SU-DHL-6 (cell line): ENCODE measurements around the gene PTP4A1.
A peak's percentile ranks its signal among the peaks of the same experiment; 100 is the strongest.

Experiments used
- H2AFZ ChIP-seq: fragments of 200-600 bp; sonication (generic); 2 replicates; pipeline ENCODE4 v1.6.1; 2014; ENCODE audit warnings: low read depth, mild to moderate bottlenecking, moderate library complexity, mixed read lengths, antibody characterized with exemption, low read length; ENCODE audit not compliant: severe bottlenecking
- H3F3A ChIP-seq: fragments of 200-600 bp; shearing (Covaris generic); 2 replicates; pipeline ENCODE4 v1.6.0; 2016; ENCODE audit warnings: antibody characterized with exemption, mild to moderate bottlenecking; ENCODE audit not compliant: insufficient read depth
- H3K27ac ChIP-seq: fragments of 200-600 bp; sonication (generic); 2 replicates; pipeline ENCODE4 v1.5.1; 2016; ENCODE audit warnings: low read depth, mild to moderate bottlenecking, low read length, moderate library complexity, mixed read lengths
- H3K27me3 ChIP-seq: fragments of 200-600 bp; sonication (generic), shearing (Covaris generic); 2 replicates; pipeline ENCODE4 v1.6.0; 2014; ENCODE audit warnings: mild to moderate bottlenecking, low read length
- H3K36me3 ChIP-seq: fragments of 200-600 bp; sonication (generic); 2 replicates; pipeline ENCODE4 v1.6.1; 2014; ENCODE audit warnings: mild to moderate bottlenecking, low read length, mixed read lengths
- H3K4me2 ChIP-seq: fragments of 300-600, 200-600 bp; shearing (Covaris generic), sonication (generic); 2 replicates; pipeline ENCODE4 v1.6.0; 2014; ENCODE audit warnings: low read length, low read depth, mild to moderate bottlenecking; ENCODE audit not compliant: poor library complexity, severe bottlenecking
- H3K4me3 ChIP-seq: fragments of 200-600 bp; sonication (generic); 2 replicates; pipeline ENCODE4 v1.5.1; 2014; ENCODE audit warnings: antibody characterized with exemption, low read length, mild to moderate bottlenecking, mixed read lengths; ENCODE audit not compliant: insufficient read depth, poor library complexity, severe bottlenecking
- H3K79me2 ChIP-seq: fragments of 200-600 bp; sonication (generic); 2 replicates; pipeline ENCODE4 v1.6.1; 2014; ENCODE audit warnings: mild to moderate bottlenecking, low read length, moderate library complexity; ENCODE audit not compliant: insufficient read depth
- H3K9ac ChIP-seq: fragments of 200-600 bp; sonication (generic); 2 replicates; pipeline ENCODE4 v1.7.0; 2014; ENCODE audit warnings: mild to moderate bottlenecking, low read length
- H3K9me2 ChIP-seq: fragments of 200-600 bp; sonication (generic); replicated peaks from 2 replicates; pipeline ENCODE4 v1.6.1; 2014; ENCODE audit warnings: low read length; ENCODE audit not compliant: insufficient read depth
- H3K9me3 ChIP-seq: fragments of 200-600 bp; sonication (generic); 2 replicates; pipeline ENCODE4 v1.6.1; 2014; ENCODE audit warnings: low read length, mixed read lengths; ENCODE audit not compliant: insufficient read depth
- H4K20me1 ChIP-seq: fragments of 200-600 bp; sonication (generic); 2 replicates; pipeline ENCODE4 v1.6.1; 2014; ENCODE audit warnings: low read depth, mild to moderate bottlenecking, antibody characterized with exemption, low read length, moderate library complexity, mixed read lengths
- CTCF ChIP-seq: fragments of 200-600 bp; sonication (generic); IDR thresholded peaks from one replicate; pipeline ENCODE4 v1.5.1; 2017; ENCODE audit warnings: antibody characterized with exemption, mild to moderate bottlenecking, low read length, moderate library complexity; ENCODE audit not compliant: insufficient read depth, poor library complexity, severe bottlenecking
- EZH2phosphoT487 ChIP-seq: fragments of 200-600 bp; sonication (generic), shearing (Covaris generic); conservative IDR thresholded peaks from 2 replicates; pipeline ENCODE4 v1.6.1; 2018; ENCODE audit warnings: mild to moderate bottlenecking, antibody characterized with exemption, low read length, moderate library complexity, mixed read lengths

The PTP4A1 gene

GRCh38 chr6:63574554-63574900 is 2.2 kb downstream of the PTP4A1 start:
- H3K9me2 ChIP-seq: no peaks in the 10 kb centered on the region
- H3K4me3 ChIP-seq: peak overlapping the region; percentile 94
- peaks cover 47% of the 10 kb centered on the region for H3K79me2 ChIP-seq
- peaks cover 39% of the 10 kb centered on the region for H4K20me1 ChIP-seq
- TF ChIP-seq CTCF (no peak), EZH2phosphoT487 (no peak)
- H2AFZ ChIP-seq: no peak overlapping the region
- H3K36me3 ChIP-seq: peaks cover 30% of the 10 kb centered on the region
- H3K9ac ChIP-seq: no peak overlapping the region; the same call in 1 of the 2 replicates
- H3K27ac ChIP-seq: 0 out of 2 replicates have a peak overlapping the region, but pooled peaks have one; percentile 85
- H3K27me3 ChIP-seq: no peaks in the 10 kb centered on the region
- no peaks in the 10 kb centered on the region for H3K9me3 ChIP-seq
- H3K4me2 ChIP-seq: peak overlapping the region; percentile 86
- H3F3A ChIP-seq: peaks cover 17% of the 10 kb centered on the region; the same call in 1 of the 2 replicates

- no peak for TF ChIP-seq CTCF
- no peak for TF ChIP-seq EZH2phosphoT487
- H3K27me3 ChIP-seq: no peaks in the 10 kb centered on the region
- no peaks in the 10 kb centered on the region for H3K9me2 ChIP-seq
- H3K9ac ChIP-seq: no peak overlapping the region
- H4K20me1 ChIP-seq: peaks cover 40% of the 10 kb centered on the region
- H3F3A ChIP-seq: peaks cover 21% of the 10 kb centered on the region; the same call in 1 of the 2 replicates
- H3K9me3 ChIP-seq: no peaks in the 10 kb centered on the region
- H3K27ac ChIP-seq: no peak overlapping the region
- peaks cover 47% of the 10 kb centered on the region for H3K36me3 ChIP-seq
- H3K4me2 ChIP-seq: no peak overlapping the region
- no peak overlapping the region for H2AFZ ChIP-seq
- H3K4me3 ChIP-seq: no peak overlapping the region
- H3K79me2 ChIP-seq: peaks cover 47% of the 10 kb centered on the region
Measured at GRCh38 chr6:63576147-63576772, 4.0 kb downstream of the PTP4A1 start.

- no peak overlapping the region for H3K27ac ChIP-seq
- TF ChIP-seq EZH2phosphoT487 (no peak), CTCF (no peak)
- H2AFZ ChIP-seq: no peak overlapping the region
- H3K27me3 ChIP-seq: no peaks in the 10 kb centered on the region
- peaks cover 23% of the 10 kb centered on the region; the same call in 1 of the 2 replicates for H3F3A ChIP-seq
- H3K79me2 ChIP-seq: peaks cover 47% of the 10 kb centered on the region
- H3K9me3 ChIP-seq: no peaks in the 10 kb centered on the region
- no peak overlapping the region for H3K9ac ChIP-seq
- H4K20me1 ChIP-seq: peaks cover 40% of the 10 kb centered on the region
- no peak overlapping the region for H3K4me3 ChIP-seq
- H3K36me3 ChIP-seq: peaks cover 56% of the 10 kb centered on the region
- H3K4me2 ChIP-seq: no peak overlapping the region
- H3K9me2 ChIP-seq: no peaks in the 10 kb centered on the region
Measured at GRCh38 chr6:63576985-63577712, 4.9 kb downstream of the PTP4A1 start.
